ENCODE results near the gene DCAF4.

DNA sequence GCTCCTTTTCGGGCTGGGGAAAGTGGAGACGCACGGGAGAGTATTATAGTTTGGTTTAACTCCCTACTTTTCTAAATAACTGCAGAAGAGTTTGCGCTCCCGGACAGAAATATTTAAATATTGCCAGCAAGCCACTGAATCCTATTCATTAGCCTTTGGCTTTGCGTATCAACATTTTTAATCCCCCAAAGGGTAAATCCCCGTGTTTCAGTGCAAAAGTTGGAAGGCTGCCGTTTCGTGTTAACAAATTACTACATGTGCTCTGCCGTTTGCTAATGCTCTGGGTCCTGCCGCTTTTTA lies 32.0 kb upstream of the DCAF4 start:
- TF ChIP-seq, protein P1, sequence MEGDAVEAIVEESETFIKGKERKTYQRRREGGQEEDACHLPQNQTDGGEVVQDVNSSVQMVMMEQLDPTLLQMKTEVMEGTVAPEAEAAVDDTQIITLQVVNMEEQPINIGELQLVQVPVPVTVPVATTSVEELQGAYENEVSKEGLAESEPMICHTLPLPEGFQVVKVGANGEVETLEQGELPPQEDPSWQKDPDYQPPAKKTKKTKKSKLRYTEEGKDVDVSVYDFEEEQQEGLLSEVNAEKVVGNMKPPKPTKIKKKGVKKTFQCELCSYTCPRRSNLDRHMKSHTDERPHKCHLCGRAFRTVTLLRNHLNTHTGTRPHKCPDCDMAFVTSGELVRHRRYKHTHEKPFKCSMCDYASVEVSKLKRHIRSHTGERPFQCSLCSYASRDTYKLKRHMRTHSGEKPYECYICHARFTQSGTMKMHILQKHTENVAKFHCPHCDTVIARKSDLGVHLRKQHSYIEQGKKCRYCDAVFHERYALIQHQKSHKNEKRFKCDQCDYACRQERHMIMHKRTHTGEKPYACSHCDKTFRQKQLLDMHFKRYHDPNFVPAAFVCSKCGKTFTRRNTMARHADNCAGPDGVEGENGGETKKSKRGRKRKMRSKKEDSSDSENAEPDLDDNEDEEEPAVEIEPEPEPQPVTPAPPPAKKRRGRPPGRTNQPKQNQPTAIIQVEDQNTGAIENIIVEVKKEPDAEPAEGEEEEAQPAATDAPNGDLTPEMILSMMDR (IDR thresholded peaks at IDR 0.05), result no peak
- TF ChIP-seq POLR2A (IDR thresholded peaks at IDR 0.05), result no peak

All from breast epithelium (tissue), 3 donors.